Measurements from ENCODE around the gene C1orf159. TPM values are rescaled to one million over a fixed set of nuclear protein-coding genes. Genes with fewer than 3 reads are reported as not detected.
"Not testable (repeated sequence)": the region's sequence is repeated elsewhere in the genome, so short reads cannot be mapped to it uniquely, and the experiment has no call there.

The C1orf159 gene
- total RNA-seq = 18.6 TPM

DNA sequence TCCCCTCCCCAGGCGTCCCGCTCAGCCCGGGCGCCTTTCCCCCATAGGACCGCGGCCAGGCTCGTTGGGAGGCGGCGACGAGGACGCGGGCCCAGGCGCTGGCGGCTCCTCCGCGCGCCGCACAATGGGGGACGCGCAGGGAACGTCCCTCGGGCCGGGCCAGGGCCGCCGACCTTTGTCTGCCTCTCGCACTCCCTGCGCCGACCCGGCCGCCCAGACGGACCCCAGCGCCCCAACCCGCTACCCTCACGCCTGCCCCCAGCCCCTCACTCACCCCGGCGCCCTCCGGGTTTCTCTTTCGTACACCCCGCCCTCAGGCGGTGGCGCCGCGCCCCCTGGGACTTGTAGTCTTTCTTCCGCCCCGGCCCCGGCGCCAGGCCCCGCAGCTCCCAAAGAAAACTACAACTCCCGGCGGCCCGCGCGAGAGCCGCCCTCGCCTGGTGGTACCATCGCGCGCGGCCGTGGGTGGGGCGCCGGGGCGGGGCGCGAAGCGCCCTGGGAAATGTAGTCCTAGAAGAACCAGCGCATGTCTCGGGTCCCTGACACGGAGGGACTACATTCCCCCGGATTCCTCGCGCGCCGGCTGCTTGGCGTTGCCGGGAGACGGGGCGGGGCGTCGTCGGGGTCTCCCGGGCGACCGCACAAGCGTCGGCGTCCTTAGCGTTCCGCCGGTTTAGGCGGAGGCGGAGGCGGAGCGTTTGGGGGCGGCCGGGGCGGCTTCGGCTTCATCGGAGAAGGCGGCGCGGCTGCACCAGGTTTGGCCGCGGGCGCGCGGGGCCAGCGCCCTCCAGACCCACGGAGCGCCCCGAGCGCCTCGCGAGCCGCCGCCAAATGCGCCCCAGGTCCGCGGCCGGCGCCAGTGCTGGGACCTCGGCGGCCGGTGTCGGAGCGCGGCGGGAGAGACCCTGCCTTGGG, at the start of gene C1orf159:
Gene C1orf159, minus strand, starts transcription at position 304 of the 915 bp plus-strand sequence. CDS start 24,546 bp downstream, outside the sequence.
- DNase-seq (ENCODE audit: low spot score) = peak; percentile 99

DNA sequence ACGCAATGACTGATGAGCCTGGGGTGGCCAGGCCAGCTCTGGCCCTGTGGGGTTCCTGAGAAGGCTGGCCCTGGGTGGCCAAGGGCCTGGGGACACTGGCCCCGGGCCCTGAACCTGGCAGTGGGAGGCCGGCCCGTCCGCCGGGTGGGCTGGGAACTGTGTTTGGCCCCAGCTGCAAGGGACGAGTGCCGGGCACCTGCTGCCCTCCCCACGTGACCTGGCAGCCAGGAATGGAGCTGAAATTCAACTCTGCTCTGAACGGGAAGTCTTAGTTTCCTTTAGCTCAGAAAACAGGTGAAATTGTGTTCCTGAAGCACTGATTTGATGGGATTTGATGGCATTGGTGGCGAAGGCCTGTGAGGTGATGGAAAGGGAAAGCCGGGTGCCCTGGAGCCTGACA, 49.6 kb upstream of the C1orf159 start:
- no peak for DNase-seq (ENCODE audit: low spot score)

DNA sequence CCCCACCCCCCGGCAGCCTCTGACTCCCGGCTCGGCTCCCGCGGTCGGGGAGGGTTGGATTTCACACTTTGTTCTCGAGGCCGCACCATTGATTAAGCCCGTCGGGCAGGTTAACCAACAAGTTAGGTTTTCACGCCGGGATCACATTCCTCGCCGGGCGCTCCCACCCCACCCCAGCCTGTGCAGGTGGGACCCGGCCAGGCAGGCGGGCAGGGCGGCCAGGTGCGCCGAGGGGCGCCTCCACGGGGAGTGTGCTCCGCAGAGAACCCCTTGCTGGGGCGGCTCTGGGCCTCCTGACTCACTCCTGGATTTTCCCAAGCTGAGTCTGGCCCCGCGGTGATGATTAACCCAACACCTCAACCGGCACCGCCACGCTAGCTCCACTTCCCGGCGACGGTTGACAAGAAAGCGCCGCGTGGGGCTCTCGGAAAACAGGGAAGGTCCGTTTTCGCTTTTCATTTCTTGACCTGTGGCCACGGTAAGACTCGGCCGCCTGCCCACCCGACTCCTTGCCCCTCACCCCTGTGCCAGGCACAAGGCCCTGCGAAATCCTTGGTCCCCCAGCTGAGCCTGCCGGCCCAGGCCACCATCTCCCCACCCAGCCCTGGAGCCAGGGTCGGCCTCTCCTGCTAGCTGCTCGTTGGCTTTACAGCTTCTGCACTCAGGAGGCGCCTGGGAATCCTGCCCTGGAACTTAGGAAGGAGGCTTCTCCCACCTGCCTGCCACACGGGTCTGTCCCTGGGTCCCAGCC, 49.0 kb upstream of the C1orf159 start:
- DNase-seq (ENCODE audit: low spot score) = peak; percentile 58

DNA sequence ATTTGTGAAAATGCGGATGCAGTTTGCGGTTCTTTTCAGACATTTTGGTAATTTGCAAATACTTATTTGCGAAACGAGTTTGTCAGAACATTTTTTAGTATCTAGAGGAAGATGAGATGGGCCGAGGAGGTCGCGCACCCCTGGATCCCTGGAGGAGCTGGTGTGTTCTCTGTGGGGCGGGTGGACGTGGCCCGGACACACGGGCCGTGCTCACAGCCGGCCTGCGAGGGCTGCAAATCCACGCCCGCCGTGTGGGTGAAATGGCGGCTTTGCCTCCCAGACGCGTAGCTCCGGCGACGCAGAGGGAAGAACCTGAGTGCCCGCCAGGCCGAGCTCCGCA, 48.4 kb upstream of the C1orf159 start:
- no peak for DNase-seq (ENCODE audit: low spot score)

DNA sequence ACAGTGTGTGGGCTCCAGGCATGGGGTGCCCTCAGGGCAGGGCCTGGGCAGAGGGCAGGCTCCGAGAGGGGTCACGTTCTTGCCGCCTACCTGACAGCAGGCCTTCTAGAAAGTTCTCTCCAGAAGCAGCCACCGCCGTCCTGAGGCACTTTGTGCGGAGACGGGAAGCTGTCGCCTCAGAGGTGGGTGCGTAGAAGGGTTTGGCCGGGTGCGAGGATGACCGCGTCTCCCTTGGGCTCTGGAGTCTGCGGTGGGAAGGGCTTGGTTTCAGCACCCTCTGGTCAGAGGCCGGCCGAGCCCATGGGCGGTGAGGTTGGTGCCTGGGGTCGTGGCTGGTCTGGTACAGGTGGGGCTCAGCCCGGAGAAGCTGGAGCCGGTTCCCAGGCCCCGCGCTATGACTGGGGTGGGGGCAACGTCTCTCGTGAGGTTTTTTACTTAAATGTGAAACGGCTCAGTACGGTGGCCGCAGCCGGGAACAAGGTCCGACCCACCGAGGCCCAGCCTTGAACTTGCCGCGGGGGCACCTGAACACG, 47.7 kb upstream of the C1orf159 start:
- no peak for DNase-seq (ENCODE audit: low spot score)

DNA sequence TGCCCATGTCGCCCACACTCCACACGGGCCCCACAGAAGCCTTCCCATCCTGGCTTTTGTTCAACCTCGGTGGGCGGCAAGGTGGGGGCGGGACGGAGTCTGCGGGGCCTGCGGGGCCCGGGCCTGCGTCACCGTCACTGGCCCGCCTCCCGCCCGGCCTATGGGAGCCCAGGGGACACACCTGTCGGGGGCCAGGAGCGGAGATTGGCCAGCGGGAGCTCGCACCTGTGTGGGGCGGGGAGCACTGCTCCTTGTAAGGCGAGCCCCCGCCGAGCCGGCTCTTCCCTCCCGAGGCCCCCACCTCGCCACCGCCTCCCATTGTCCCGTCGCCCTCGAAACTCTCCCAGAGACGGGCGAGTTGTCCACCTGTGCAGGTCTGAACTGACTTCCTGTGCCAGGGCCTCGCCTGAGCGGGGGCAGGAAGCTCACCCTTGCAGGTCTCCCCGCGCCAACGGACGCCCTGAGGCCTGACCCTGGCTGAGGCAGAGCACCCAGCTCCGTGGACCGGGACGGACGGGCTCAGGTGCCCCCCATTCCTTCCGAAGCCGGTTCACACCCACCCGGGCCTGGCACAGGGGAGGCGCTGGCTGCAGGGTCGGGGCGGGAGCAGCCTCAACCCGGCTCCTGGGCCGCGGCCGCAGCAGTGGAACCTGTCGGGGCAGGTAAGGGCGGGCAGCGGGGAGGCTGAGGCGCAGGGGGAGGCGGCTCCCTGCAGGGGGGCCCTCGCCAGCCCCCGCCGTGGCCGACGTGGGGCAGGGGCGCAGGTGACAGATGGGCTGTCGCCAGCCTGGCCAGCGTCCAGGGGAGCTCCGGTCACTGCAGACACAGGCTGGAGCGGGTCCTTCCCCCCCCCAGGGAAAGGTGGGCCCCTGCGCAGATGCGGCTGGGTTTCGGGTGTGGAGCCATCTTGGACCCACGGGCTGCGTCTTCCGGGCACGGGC, 47.0 kb upstream of the C1orf159 start:
- DNase-seq (ENCODE audit: low spot score) = peak; percentile 87

DNA sequence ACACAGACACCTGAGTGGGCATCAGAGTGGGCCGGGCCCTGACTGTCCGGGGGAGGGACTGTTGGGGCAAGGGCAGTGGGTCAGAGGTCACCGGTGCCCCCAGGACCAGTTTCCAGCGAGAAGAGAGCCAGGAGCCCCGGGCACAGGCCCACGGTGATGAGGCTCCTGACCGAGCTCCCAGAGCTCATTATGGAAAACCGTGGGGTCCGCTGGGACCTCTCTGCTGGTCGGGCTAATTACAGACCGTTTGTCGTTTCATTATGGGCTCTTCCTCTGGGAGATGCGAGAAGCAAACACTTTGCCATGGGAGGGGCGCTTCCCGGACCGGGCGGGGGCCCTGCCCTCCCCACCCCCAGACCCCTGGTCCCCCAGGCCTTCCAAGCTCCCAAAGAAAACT, 45.8 kb upstream of the C1orf159 start:
- no peak for DNase-seq (ENCODE audit: low spot score)

DNA sequence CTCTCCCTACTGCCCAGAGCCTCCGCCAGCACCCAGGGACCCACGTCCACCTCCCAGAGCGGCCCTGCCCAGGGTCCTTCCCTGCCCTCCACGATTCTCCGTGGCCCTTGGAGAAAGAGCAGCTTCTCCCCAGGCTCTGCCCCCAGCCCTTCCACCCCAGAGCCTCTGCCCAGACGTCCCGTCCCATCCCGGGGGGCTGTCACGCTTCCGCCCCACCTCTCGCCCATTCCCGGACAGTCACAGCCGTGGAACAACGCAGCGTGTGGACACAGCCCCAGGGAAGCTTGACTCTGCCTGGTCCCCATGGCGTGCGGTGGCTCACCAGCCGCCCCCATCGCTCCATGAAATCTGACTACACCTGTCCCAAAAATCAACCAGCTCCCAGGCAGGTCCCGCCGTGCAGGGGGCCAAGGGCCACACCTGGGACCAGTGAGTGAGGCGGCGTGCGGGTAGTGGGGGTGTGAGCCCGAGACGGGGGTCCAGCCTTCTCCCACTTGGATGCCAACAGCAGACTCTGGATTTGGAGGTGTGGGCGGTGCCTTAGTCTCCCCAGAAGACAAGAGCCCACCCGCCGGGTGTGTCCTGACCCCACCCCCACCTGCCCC, 45.3 kb upstream of the C1orf159 start:
- DNase-seq (ENCODE audit: low spot score) = no peak

DNA sequence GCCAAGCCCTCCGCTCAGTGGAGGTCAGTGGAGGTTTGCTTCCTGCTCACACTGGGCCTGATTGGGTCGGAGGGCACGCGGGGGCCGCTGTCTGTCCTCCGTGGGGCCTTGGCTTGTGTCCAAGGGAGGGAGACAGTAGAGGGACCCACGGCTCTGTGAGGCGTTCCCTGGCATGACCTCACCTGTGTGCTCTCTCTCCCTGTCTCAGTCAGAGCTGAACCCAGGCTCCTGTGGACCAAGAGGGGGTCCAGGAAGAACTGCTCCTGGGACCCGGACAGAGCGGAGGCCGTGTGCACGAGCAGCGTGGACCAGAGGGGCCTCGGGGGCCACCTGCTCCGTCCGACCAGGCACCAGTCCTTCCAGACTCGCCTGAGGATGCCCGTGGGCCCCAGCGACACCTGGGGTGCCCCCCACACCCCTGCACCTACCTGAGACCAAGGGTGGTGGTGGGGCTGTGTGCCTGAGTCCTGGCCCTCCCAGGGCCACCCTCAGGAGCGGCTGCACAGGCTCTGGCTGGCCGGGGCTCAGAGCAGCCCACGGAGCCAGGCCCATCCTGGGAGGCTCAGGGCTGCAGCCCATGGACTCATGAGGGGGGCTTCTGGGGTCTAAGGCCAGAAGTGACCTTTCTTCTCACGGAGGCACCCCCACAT, 44.5 kb upstream of the C1orf159 start:
- no peak for DNase-seq (ENCODE audit: low spot score)

DNA sequence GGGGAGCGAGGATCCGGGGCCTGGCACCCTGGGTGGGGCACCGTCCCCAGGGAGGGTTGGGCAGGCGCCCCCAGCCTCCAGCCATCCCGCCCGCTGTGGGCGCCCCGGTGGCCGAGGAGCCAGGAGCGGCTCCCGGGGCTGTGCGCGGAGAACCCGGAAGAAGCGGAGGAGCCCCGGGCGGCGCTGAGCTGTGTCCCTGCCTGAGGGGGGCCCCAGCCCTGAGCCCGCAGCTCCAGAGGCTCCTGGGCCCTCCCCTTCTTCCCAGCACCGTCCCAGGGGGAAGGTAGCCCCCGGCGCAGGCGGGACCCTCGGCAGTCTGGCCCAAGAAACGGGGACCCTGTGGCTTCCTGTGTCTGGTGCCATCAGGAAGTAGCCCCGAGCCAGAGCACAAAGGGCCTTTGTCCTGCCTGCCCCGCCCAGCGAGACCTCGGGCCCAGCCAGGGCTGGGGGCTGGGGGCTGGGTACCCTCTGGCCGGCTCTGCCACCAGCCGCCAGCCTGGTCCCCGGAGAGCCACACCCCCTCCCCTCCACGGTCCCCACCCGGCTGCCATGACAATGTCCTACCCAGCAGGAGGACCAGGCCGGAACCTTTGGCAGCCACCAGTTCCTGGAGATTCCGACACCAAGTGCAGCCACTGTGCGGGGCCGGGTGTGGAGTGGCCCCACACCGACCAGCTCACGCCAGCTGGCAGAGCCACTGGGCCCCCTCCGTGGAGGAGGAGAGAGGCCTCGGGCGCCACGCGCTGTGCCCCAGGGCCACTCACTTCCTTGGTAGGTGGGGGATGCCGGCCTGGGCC, 42.2 kb upstream of the C1orf159 start:
- DNase-seq (ENCODE audit: low spot score) = peak; percentile 78

DNA sequence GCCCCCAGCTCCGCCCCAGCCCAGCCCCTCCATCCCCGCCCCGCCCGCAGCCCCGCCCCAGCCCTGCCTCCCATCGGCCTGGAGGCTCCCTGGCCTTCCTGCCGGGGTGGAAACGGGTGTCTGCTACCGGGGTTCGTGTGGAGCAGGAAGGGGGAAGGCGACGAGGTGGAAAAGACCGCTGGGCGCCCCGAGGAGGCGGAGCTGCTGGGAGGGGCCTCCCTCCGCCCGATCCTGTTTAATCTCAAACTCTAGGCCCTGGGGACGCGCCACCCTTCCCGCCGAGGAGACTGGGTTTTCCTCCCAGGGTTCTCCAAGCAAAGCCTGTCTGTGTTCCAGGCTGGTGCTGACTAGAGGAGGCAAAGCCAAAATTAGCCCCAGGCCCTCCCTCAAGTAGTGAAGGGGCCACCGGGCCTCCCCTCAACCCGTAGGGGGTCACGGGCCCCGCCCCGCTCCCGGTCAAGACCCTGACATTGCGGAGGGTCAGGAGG, 41.6 kb upstream of the C1orf159 start:
- peak; percentile 92 for DNase-seq (ENCODE audit: low spot score)

DNA sequence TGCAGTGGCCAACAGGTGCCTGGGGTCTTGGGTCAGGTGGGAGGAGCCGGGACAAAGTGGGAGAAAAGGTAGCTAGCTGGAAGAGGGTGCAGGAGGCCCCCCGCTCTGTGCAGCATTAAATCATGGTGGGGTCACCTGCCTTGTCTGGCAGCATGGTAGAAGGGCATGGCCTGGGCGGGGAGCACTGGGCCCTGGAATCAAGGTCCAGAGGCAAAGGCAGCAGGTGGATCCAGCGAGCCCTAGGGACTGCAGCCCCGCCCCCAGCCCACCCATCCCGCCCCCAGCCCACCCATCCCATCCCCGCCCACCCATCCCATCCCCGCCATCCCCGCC, 41.1 kb upstream of the C1orf159 start:
- DNase-seq (ENCODE audit: low spot score) = no peak

DNA sequence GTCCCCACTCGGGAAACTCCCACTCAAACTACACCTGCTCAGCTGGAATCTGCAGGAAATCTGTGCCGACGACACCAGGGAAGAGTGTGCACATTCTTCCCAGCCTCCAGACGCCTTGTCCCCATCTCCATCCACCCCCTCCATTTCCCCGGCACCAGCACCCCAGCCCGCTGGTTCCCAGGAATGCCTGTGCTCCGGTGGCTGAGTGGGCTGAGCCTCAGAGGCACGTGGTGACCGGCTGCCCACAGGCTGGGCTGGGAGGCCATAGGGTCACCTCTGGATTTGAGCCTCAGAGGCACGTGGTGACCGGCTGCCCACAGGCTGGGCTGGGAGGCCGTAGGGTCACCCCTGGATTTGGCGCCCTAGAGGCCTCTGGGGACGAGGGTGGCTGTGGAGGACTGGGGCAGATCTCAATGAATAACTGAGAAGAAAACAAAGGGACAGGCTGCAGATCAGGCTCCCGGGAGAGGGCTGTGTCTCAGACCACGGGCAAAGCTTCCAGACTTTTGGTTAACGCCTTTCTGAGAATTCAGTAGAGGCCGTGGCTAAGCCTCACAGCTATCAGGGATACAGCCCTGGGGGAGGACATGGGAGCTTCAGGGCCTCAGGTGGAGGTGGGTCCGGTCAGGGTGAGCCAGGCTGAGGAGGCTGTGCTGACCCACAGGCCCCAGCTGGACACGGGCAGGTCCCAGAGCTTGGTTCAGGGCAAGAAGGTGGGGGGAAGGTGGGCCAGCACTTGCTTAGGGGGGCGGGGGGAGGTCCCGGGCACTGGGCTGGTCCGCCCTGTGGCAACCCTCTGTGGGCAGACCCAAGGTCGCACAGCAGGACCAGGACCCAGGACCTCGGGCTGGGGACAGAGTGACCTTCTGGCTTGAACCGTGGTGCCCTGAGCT, 40.5 kb upstream of the C1orf159 start:
- DNase-seq (ENCODE audit: low spot score) = no peak

DNA sequence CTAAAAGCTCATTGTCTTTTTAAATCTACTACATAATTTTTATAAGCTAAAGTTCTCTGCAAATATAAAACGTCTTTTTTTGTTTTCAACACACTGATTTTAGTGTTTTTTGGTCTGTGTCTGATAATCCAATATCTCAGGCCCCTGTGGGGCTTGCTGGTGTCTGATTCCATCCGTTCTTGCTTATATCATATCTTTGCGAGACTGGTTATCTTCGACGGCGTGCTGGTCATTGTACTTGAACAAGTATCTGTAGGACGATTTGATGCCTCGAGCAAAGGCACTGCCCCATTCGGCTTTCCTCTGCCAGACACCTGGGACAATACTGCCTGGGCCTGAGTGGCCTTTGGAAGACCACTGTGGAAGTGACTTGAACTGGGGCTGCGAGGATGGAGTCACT, 39.4 kb upstream of the C1orf159 start:
- DNase-seq (ENCODE audit: low spot score) = no peak

DNA sequence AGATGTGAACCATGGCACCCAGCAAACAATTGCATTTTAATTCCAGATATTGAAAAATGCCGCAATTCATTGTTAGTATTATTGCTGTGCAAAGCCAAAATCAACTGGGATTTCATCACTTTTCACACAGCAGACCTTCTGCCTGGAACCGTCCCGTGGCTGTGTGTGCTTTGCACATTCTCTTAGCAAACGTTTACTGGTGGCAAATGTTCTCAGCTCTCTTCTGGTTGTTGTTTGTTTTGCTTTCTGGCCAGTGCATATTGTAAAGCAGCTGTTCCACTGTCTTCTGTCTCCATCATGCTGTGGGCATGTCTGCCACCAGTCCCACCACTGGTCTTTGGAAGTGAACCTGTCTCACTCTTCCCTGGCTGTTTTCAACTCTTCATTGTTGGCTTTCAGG, 38.0 kb upstream of the C1orf159 start:
- no peak for DNase-seq (ENCODE audit: low spot score)

DNA sequence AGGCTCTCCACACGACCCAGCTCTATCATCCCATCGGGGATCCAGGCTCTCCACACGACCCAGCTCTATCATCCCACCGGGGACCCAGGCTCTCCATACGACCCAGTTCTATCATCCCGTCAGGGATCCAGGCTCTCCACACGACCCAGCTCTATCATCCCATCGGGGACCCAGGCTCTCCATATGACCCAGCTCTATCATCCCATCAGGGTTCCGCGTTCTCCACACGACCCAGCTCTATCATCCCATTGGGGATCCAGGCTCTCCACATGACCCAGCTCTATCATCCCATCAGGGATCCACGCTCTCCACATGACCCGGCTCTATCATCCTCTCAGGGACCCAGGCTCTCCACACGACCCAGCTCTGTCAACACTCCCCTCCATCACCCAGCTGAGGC, 37.3 kb upstream of the C1orf159 start:
- not testable (repeated sequence) for DNase-seq (ENCODE audit: low spot score)

DNA sequence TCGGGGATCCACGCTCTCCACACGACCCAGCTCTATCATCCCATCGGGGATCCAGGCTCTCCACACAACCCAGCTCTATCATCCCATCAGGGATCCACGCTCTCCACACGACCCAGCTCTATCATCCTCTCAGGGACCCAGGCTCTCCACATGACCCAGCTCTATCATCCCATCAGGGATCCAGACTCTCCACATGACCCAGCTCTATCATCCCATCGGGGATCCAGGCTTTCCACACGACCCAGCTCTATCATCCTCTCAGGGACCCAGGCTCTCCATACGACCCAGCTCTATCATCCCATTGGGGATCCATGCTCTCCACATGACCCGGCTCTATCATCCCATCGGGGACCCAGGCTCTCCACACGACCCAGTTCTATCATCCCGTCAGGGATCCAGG, 36.5 kb upstream of the C1orf159 start:
- DNase-seq (ENCODE audit: low spot score) = not testable (repeated sequence)

DNA sequence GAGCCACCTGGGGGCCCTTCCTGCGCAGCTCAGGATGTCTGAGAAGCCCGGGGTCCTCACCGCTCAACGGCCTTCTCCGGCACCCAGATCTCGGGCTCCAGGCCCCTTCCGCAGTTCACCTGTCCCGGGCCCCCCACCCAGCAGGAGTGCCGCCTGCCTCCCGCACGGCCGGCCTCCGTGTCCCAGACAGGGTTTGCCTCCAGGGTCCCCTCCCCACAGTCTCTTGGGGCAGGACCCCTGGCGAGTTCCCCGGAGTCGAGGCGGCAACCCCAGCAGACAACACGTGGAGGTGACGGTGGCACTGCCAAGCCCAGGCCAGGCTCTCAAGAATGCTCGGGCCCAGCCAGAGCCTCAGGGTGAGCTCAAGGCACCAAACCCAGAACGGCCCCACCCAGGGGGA, 35.4 kb upstream of the C1orf159 start:
- no peak for DNase-seq (ENCODE audit: low spot score)

DNA sequence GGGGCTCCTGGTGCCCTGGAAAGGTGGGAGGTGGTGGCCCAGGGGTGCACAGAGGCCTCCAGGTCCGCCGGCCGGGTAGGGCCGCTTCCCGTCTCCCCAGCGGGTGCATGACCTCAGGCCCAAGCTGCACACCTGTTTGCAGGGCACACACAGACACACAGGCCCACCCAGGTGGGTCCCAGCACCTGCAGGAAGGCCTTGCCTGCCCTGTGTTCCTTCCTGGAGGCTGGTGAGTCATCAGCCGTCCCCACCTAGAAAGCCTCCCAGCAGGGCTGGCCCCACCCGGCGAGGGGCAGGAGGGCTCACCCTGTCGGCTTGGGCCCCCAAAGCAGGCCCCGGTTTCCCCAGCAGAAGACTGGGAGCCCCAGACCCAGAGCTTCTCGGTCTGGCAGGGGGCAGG, 34.2 kb upstream of the C1orf159 start:
- DNase-seq (ENCODE audit: low spot score) = no peak
